ENCODE data around the gene MAPK1. TPM values are rescaled to one million over a fixed set of nuclear protein-coding genes. Genes with fewer than 3 reads are reported as not detected.
"Not testable (repeated sequence)": the region's sequence is repeated elsewhere in the genome, so short reads cannot be mapped to it uniquely, and the experiment has no call there.

MAPK1 gene
- total RNA-seq, 2 donors from 2014 or later = 39.7 to 42.6 TPM

- H3K27me3 ChIP-seq = no peaks in the 10 kb centered on the region
- no peaks in the 10 kb centered on the region for H3K4me1 ChIP-seq
- H3K27ac ChIP-seq = no peak overlapping the region
- H3K36me3 ChIP-seq = no peaks in the 10 kb centered on the region
- no peak for DNase-seq (ENCODE audit: low spot score)
- no peak for TF ChIP-seq CTCF (IDR thresholded peaks at IDR 0.05)
- no peaks in the 10 kb centered on the region for H3K9me3 ChIP-seq
- H3K4me3 ChIP-seq = no peak overlapping the region
These were observed 139.2 kb downstream of the MAPK1 start for GRCh38 chr22:21728270-21728669.

- DNase-seq (ENCODE audit: low spot score) = no peak
- Histone ChIP-seq H3K4me1 (no peaks in the 10 kb centered on the region), H3K9me3 (no peaks in the 10 kb centered on the region), H3K36me3 (no peaks in the 10 kb centered on the region), H3K27ac (no peak overlapping the region), H3K27me3 (no peaks in the 10 kb centered on the region), H3K4me3 (no peak overlapping the region)
- no peak for TF ChIP-seq CTCF (IDR thresholded peaks at IDR 0.05)
These were observed 139.7 kb downstream of the MAPK1 start for GRCh38 chr22:21727768-21728167.

GRCh38 chr22:21727159-21727558 is 140.3 kb downstream of the MAPK1 start:
- H3K36me3 ChIP-seq = no peaks in the 10 kb centered on the region
- H3K27me3 ChIP-seq = no peaks in the 10 kb centered on the region
- no peak overlapping the region for H3K27ac ChIP-seq
- no peak overlapping the region for H3K4me3 ChIP-seq
- no peaks in the 10 kb centered on the region for H3K9me3 ChIP-seq
- H3K4me1 ChIP-seq = no peaks in the 10 kb centered on the region
- DNase-seq (ENCODE audit: low spot score) = no peak
- no peak for TF ChIP-seq CTCF (IDR thresholded peaks at IDR 0.05)

GRCh38 chr22:21726650-21727049 is 140.8 kb downstream of the MAPK1 start:
- TF ChIP-seq CTCF (IDR thresholded peaks at IDR 0.05) = no peak
- H3K27me3 ChIP-seq = no peaks in the 10 kb centered on the region

GRCh38 chr22:21725956-21726649 is 141.3 kb downstream of the MAPK1 start:
- TF ChIP-seq CTCF (IDR thresholded peaks at IDR 0.05) = no peak
- no peaks in the 10 kb centered on the region for H3K27me3 ChIP-seq
- H3K9me3 ChIP-seq = no peaks in the 10 kb centered on the region
- H3K27ac ChIP-seq = no peak overlapping the region
- H3K4me1 ChIP-seq = no peaks in the 10 kb centered on the region
- H3K36me3 ChIP-seq = no peaks in the 10 kb centered on the region
- DNase-seq (ENCODE audit: low spot score) = no peak
- H3K4me3 ChIP-seq = no peak overlapping the region

More at GRCh38 chr22:21726650-21727049, 140.8 kb downstream of the MAPK1 start:
- H3K4me1 ChIP-seq = no peaks in the 10 kb centered on the region
- H3K9me3 ChIP-seq = no peaks in the 10 kb centered on the region
- H3K27ac ChIP-seq = no peak overlapping the region
- no peak overlapping the region for H3K4me3 ChIP-seq
- no peak for DNase-seq (ENCODE audit: low spot score)
- H3K36me3 ChIP-seq = no peaks in the 10 kb centered on the region

- H3K36me3 ChIP-seq; H3K27me3 ChIP-seq; H3K27ac ChIP-seq; H3K9me3 ChIP-seq; DNase-seq (ENCODE audit: low spot score); H3K4me3 ChIP-seq; H3K4me1 ChIP-seq: not testable (repeated sequence)
These were observed 142.9 kb downstream of the MAPK1 start for GRCh38 chr22:21724496-21724895.

- not testable (repeated sequence) for DNase-seq (ENCODE audit: low spot score); H3K27me3 ChIP-seq; H3K4me1 ChIP-seq; H3K36me3 ChIP-seq; H3K27ac ChIP-seq; H3K4me3 ChIP-seq; H3K9me3 ChIP-seq
These were observed 146.1 kb downstream of the MAPK1 start for GRCh38 chr22:21721195-21721852.

GRCh38 chr22:21720191-21720859 is 147.1 kb downstream of the MAPK1 start:
- H3K4me3 ChIP-seq; H3K36me3 ChIP-seq; H3K27me3 ChIP-seq; H3K9me3 ChIP-seq; H3K27ac ChIP-seq; DNase-seq (ENCODE audit: low spot score); H3K4me1 ChIP-seq: not testable (repeated sequence)
